H9 (cell line): ENCODE measurements around the gene MUC5AC. TPM values are rescaled to one million over a fixed set of nuclear protein-coding genes. Genes with fewer than 3 reads are reported as not detected.

Source experiments
- DNase-seq: peaks from one replicate; pipeline ENCODE4 v3.0.0-alpha.2; 2017
- H2AFZ ChIP-seq: one replicate; pipeline ENCODE4 v1.6.1; 2013; ENCODE audit warnings: mild to moderate bottlenecking, low read length, control low read depth, moderate library complexity
- H2AK5ac ChIP-seq: 2 replicates; pipeline ENCODE4 v1.6.1; 2013; ENCODE audit warnings: low read length, control low read depth, mixed read lengths; ENCODE audit not compliant: insufficient read length
- H2BK120ac ChIP-seq: one replicate; pipeline ENCODE4 v1.6.1; 2013; ENCODE audit warnings: low read depth, mild to moderate bottlenecking, low read length, control low read depth, inconsistent platforms; ENCODE audit not compliant: poor library complexity, severe bottlenecking
- H2BK12ac ChIP-seq: 2 replicates; pipeline ENCODE4 v1.6.1; 2013; ENCODE audit warnings: low read length, control low read depth, mixed read lengths, low read depth; ENCODE audit not compliant: insufficient read length
- H2BK15ac ChIP-seq: 2 replicates; pipeline ENCODE4 v1.6.1; 2013; ENCODE audit warnings: low read depth, low read length, control low read depth
- H2BK20ac ChIP-seq: one replicate; pipeline ENCODE4 v1.6.1; 2013; ENCODE audit warnings: low read depth, mild to moderate bottlenecking, low read length, control low read depth, inconsistent platforms; ENCODE audit not compliant: poor library complexity, severe bottlenecking
- H2BK5ac ChIP-seq: 2 replicates; pipeline ENCODE4 v1.6.1; 2013; ENCODE audit warnings: low read length, control low read depth, mixed read lengths; ENCODE audit not compliant: insufficient read length
- H3K14ac ChIP-seq: 2 replicates; pipeline ENCODE4 v1.6.1; 2013; ENCODE audit warnings: low read length, control low read depth; ENCODE audit not compliant: insufficient read depth
- H3K18ac ChIP-seq: 2 replicates; pipeline ENCODE4 v1.6.1; 2013; ENCODE audit warnings: low read depth, mild to moderate bottlenecking, mixed read lengths, low read length, control low read depth; ENCODE audit not compliant: insufficient read length
- H3K23ac ChIP-seq: 2 replicates; pipeline ENCODE4 v1.6.1; 2013; ENCODE audit warnings: low read length, control low read depth, mixed read lengths, low read depth; ENCODE audit not compliant: insufficient read length
- H3K23me2 ChIP-seq: 2 replicates; pipeline ENCODE4 v1.6.1; 2013; ENCODE audit warnings: low read depth, mild to moderate bottlenecking, mixed read lengths, low read length, control low read depth; ENCODE audit not compliant: insufficient read length, poor library complexity, severe bottlenecking
- H3K27ac ChIP-seq: 2 replicates; pipeline ENCODE4 v1.5.1; 2013; ENCODE audit warnings: low read length, control low read depth, mixed read lengths, low read depth; ENCODE audit not compliant: insufficient read length
- H3K27me3 ChIP-seq: 2 replicates; pipeline ENCODE4 v1.6.1; 2013; ENCODE audit warnings: low read length, control low read depth, inconsistent platforms; ENCODE audit not compliant: insufficient read depth
- H3K4ac ChIP-seq: 2 replicates; pipeline ENCODE4 v1.6.1; 2013; ENCODE audit warnings: low read depth, mild to moderate bottlenecking, control low read depth, inconsistent platforms, low read length, moderate library complexity
- H3K4me1 ChIP-seq: 2 replicates; pipeline ENCODE4 v1.6.1; 2013; ENCODE audit warnings: low read length, control low read depth, inconsistent platforms; ENCODE audit not compliant: insufficient read depth
- H3K4me2 ChIP-seq: 2 replicates; pipeline ENCODE4 v1.6.1; 2013; ENCODE audit warnings: low read length, control low read depth, mixed read lengths; ENCODE audit not compliant: insufficient read length, insufficient read depth
- H3K56ac ChIP-seq: 2 replicates; pipeline ENCODE4 v1.6.1; 2013; ENCODE audit warnings: low read depth, mild to moderate bottlenecking, mixed read lengths, low read length, control low read depth; ENCODE audit not compliant: insufficient read length
- H3K79me1 ChIP-seq: 2 replicates; pipeline ENCODE4 v1.6.1; 2013; ENCODE audit warnings: low read depth, mild to moderate bottlenecking, moderate library complexity, low read length, control low read depth, inconsistent platforms; ENCODE audit not compliant: insufficient read depth, poor library complexity, severe bottlenecking
- H3K79me2 ChIP-seq: 2 replicates; pipeline ENCODE4 v1.6.1; 2013; ENCODE audit warnings: low read length, control low read depth, inconsistent platforms; ENCODE audit not compliant: insufficient read depth
- H3K9ac ChIP-seq: 2 replicates; pipeline ENCODE4 v1.6.1; 2013; ENCODE audit warnings: low read length, control low read depth, mixed read lengths; ENCODE audit not compliant: insufficient read length; ENCODE audit errors: extremely low read depth
- H3K9me3 ChIP-seq: one replicate; pipeline ENCODE4 v1.6.1; 2013; ENCODE audit warnings: low read depth, low read length, inconsistent platforms; ENCODE audit not compliant: control insufficient read depth
- H3T11ph ChIP-seq: one replicate; pipeline ENCODE4 v1.6.1; 2013; ENCODE audit warnings: mild to moderate bottlenecking, low read length, control low read depth, inconsistent platforms
- H4K20me1 ChIP-seq: one replicate; pipeline ENCODE4 v1.6.1; 2013; ENCODE audit not compliant: control insufficient read depth, insufficient read length, insufficient read depth
- H4K5ac ChIP-seq: 2 replicates; pipeline ENCODE4 v1.6.1; 2013; ENCODE audit warnings: low read depth, mild to moderate bottlenecking, mixed read lengths, low read length, control low read depth; ENCODE audit not compliant: insufficient read length
- H4K8ac ChIP-seq: replicated peaks from 2 replicates; pipeline ENCODE4 v1.6.1; 2013; ENCODE audit warnings: low read length, control low read depth, mixed read lengths, low read depth; ENCODE audit not compliant: insufficient read length
- H4K91ac ChIP-seq: 2 replicates; pipeline ENCODE4 v1.6.1; 2013; ENCODE audit warnings: low read depth, mild to moderate bottlenecking, moderate library complexity, mixed read lengths, low read length, control low read depth; ENCODE audit not compliant: insufficient read length
- H3K27ac Mint-ChIP-seq, 3 experiments: 2 replicates in 2 of 3; 3 replicates in 1 of 3; pipeline ENCODE4 v1.8.0; 2020 to 2021; ENCODE audit warnings: mixed read lengths in 3 of 3, mild to moderate bottlenecking in 1 of 3, moderate library complexity in 1 of 3
- H3K27me3 Mint-ChIP-seq: 2 replicates; pipeline ENCODE4 v1.8.0; 2021; ENCODE audit warnings: low read depth, mild to moderate bottlenecking, moderate library complexity, mixed read lengths
- H3K36me3 Mint-ChIP-seq, 3 experiments: 2 replicates in 2 of 3; 3 replicates in 1 of 3; pipeline ENCODE4 v1.8.0; 2020 to 2021; ENCODE audit warnings: low read depth in 3 of 3, mixed read lengths in 3 of 3; ENCODE audit not compliant: insufficient read depth in 1 of 3
- H3K4me1 Mint-ChIP-seq, 2 experiments: 2 replicates each; pipeline ENCODE4 v1.8.0; 2020; ENCODE audit warnings: mixed read lengths in 2 of 2
- H3K4me3 Mint-ChIP-seq, 2 experiments: 2 replicates in 1 of 2; 3 replicates in 1 of 2; pipeline ENCODE4 v1.8.0; 2020 to 2021; ENCODE audit warnings: mild to moderate bottlenecking in 2 of 2, mixed read lengths in 2 of 2, moderate library complexity in 1 of 2
- H3K9me3 Mint-ChIP-seq, 2 experiments: 2 replicates in 1 of 2; 3 replicates in 1 of 2; pipeline ENCODE4 v1.8.0; 2020; ENCODE audit warnings: mild to moderate bottlenecking in 2 of 2, mixed read lengths in 2 of 2, moderate library complexity in 1 of 2
- WGBS: extraction: QIAGEN DNeasy Blood & Tissue Kit; methylation state at CpG from one replicate; pipeline ENCODE4 v1.1.7; 2013; ENCODE audit warnings: missing lambda C conversion rate, low lambda C conversion rate, mixed read lengths; ENCODE audit not compliant: insufficient read length; ENCODE audit errors: extremely low coverage; 5-methylcytosine and 5-hydroxymethylcytosine counted together
- total RNA-seq: library from RNA; stranded (reverse); gene quantifications from 2 replicates; pipeline ENCODE4 v1.2.1, GENCODE V29; 2021
- TF ChIP-seq, protein P1 (sequence below): fragments of 200-600 bp; sonication (generic); conservative IDR thresholded peaks from 3 replicates; pipeline ENCODE4 v1.8.0; 2021; ENCODE audit warnings: antibody characterized with exemption, mild to moderate bottlenecking

The MUC5AC gene
- total RNA-seq, 1 experiment from 2014 or later: not detected

GRCh38 chr11:1111545-1112212 lies 46.1 kb upstream of the MUC5AC start:
- peaks cover 2 to 5% of the 10 kb centered on the region in 2 experiments; a peak in 2 of 4 replicates for H3K4me1 Mint-ChIP-seq
- no peak overlapping the region for H3K4me2 ChIP-seq
- no peak overlapping the region for H3K9ac ChIP-seq
- peaks cover 0 to 3% (median 2%) of the 10 kb centered on the region in 3 experiments; a peak in 1 of 7 replicates for H3K36me3 Mint-ChIP-seq
- H3K14ac ChIP-seq: no peak overlapping the region
- H2BK20ac ChIP-seq: no peak overlapping the region
- H2BK5ac ChIP-seq: no peak overlapping the region
- DNase-seq: no peak
- no peak overlapping the region for H3K4ac ChIP-seq
- H3K9me3 Mint-ChIP-seq: peaks cover 0 to 5% of the 10 kb centered on the region in 2 experiments; a peak in 4 of 5 replicates
- H3K18ac ChIP-seq: no peak overlapping the region
- no peak overlapping the region for H3K56ac ChIP-seq
- H4K91ac ChIP-seq: no peak overlapping the region
- no peak overlapping the region for H3K4me3 Mint-ChIP-seq
- no peak overlapping the region for H2BK15ac ChIP-seq
- H3K23ac ChIP-seq: no peak overlapping the region
- no peak overlapping the region for H2AFZ ChIP-seq
- no CpG with 5 or more reads among the region's 10 CpGs for WGBS
- H3K79me1 ChIP-seq: no peaks in the 10 kb centered on the region
- H3K27me3 Mint-ChIP-seq: peaks cover 8% of the 10 kb centered on the region
- peaks cover 2% of the 10 kb centered on the region for H4K20me1 ChIP-seq
- H2AK5ac ChIP-seq: no peak overlapping the region
- H2BK12ac ChIP-seq: no peak overlapping the region
- H3K9me3 ChIP-seq: no peaks in the 10 kb centered on the region
- H3K23me2 ChIP-seq: no peaks in the 10 kb centered on the region
- H3K27me3 ChIP-seq: no peaks in the 10 kb centered on the region
- H4K5ac ChIP-seq: no peak overlapping the region
- H4K8ac ChIP-seq: no peak overlapping the region
- no peak overlapping the region for H3K27ac ChIP-seq
- TF ChIP-seq, protein P1, sequence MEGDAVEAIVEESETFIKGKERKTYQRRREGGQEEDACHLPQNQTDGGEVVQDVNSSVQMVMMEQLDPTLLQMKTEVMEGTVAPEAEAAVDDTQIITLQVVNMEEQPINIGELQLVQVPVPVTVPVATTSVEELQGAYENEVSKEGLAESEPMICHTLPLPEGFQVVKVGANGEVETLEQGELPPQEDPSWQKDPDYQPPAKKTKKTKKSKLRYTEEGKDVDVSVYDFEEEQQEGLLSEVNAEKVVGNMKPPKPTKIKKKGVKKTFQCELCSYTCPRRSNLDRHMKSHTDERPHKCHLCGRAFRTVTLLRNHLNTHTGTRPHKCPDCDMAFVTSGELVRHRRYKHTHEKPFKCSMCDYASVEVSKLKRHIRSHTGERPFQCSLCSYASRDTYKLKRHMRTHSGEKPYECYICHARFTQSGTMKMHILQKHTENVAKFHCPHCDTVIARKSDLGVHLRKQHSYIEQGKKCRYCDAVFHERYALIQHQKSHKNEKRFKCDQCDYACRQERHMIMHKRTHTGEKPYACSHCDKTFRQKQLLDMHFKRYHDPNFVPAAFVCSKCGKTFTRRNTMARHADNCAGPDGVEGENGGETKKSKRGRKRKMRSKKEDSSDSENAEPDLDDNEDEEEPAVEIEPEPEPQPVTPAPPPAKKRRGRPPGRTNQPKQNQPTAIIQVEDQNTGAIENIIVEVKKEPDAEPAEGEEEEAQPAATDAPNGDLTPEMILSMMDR: no peak
- H2BK120ac ChIP-seq: no peak overlapping the region
- no peak overlapping the region for H3T11ph ChIP-seq
- no peaks in the 10 kb centered on the region for H3K4me1 ChIP-seq
- no peaks in the 10 kb centered on the region for H3K79me2 ChIP-seq
- no peak overlapping the region for H3K27ac Mint-ChIP-seq
